K562 (cell line): ENCODE results near the gene MED15. TPM values are rescaled to one million over a fixed set of nuclear protein-coding genes. Genes with fewer than 3 reads are reported as not detected.

Source experiments
- BRF1 ChIP-seq: IDR thresholded peaks from 3 replicates; pipeline ENCODE4 v1.6.1; 2011; ENCODE audit warnings: borderline replicate concordance, mild to moderate bottlenecking; ENCODE audit not compliant: insufficient read length; ENCODE audit errors: extremely low read depth
- CBX5 ChIP-seq: IDR thresholded peaks from 2 replicates; pipeline ENCODE4 v1.6.1; 2014; ENCODE audit warnings: low read depth, borderline replicate concordance
- EHMT2 ChIP-seq: fragments of 450-650 bp; IDR thresholded peaks from 2 replicates; pipeline ENCODE4 v1.6.1; 2018; ENCODE audit warnings: antibody characterized with exemption
- GTF2E2 ChIP-seq: fragments of 200-800 bp; sonication (Bioruptor generic); IDR thresholded peaks from 2 replicates; pipeline ENCODE4 v1.6.1; 2016; ENCODE audit warnings: missing genetic modification characterization, missing compliant biosample characterization
- HNRNPH1 ChIP-seq: fragments of 200-400 bp; formaldehyde crosslinking; optimal IDR thresholded peaks from 2 replicates; pipeline ENCODE3; 2017; ENCODE audit warnings: low read depth, mild to moderate bottlenecking, low read length, moderate library complexity
- KAT8 ChIP-seq: fragments of 450-650 bp; IDR thresholded peaks from 2 replicates; pipeline ENCODE4 v1.6.1; 2016; ENCODE audit warnings: low read depth, mild to moderate bottlenecking
- MEF2A ChIP-seq: IDR thresholded peaks from 2 replicates; pipeline ENCODE4 v1.6.1; 2011; ENCODE audit warnings: low read depth, mild to moderate bottlenecking, low read length, moderate library complexity; ENCODE audit not compliant: control insufficient read depth
- MTA3 ChIP-seq: fragments of 450-650 bp; formaldehyde crosslinking; IDR thresholded peaks from 2 replicates; pipeline ENCODE4 v1.6.1; 2017; ENCODE audit warnings: mild to moderate bottlenecking, borderline replicate concordance
- NBN ChIP-seq: fragments of 450-650 bp; IDR thresholded peaks from 2 replicates; pipeline ENCODE4 v1.6.1; 2016; ENCODE audit warnings: low read depth, mild to moderate bottlenecking
- NCOA2 ChIP-seq, 2 experiments: fragments of 450-650 bp; IDR thresholded peaks; 2 replicates each; pipeline ENCODE4 v1.6.1; 2018; ENCODE audit warnings: mild to moderate bottlenecking in 2 of 2, moderate library complexity in 1 of 2; ENCODE audit not compliant: partially characterized antibody in 2 of 2
- NFXL1 ChIP-seq: fragments of 450-650 bp; formaldehyde crosslinking; IDR thresholded peaks from 2 replicates; pipeline ENCODE4 v1.4.0; 2021; ENCODE audit warnings: mild to moderate bottlenecking
- NFYB ChIP-seq: IDR thresholded peaks from 2 replicates; pipeline ENCODE4 v1.6.1; 2011; ENCODE audit warnings: mild to moderate bottlenecking, moderate library complexity; ENCODE audit not compliant: insufficient read length; ENCODE audit errors: extremely low read depth
- PTBP1 ChIP-seq: fragments of 200-400 bp; formaldehyde crosslinking; IDR thresholded peaks from 2 replicates; pipeline ENCODE4 v1.6.1; 2017; ENCODE audit warnings: low read depth, low read length
- RAD51 ChIP-seq: fragments of 450-650 bp; IDR thresholded peaks from 2 replicates; pipeline ENCODE4 v1.7.1; 2016; ENCODE audit warnings: low read depth, mild to moderate bottlenecking, borderline replicate concordance
- SETDB1 ChIP-seq: IDR thresholded peaks from one replicate; pipeline ENCODE4 v1.6.1; 2012; ENCODE audit warnings: low read length, control low read depth, inconsistent platforms
- SMAD1 ChIP-seq: fragments of 150-350 bp; IDR thresholded peaks from 2 replicates; pipeline ENCODE4 v1.6.1; 2014; ENCODE audit warnings: low read length, low read depth; ENCODE audit not compliant: partially characterized antibody
- SMAD2 ChIP-seq: fragments of 150-350 bp; IDR thresholded peaks from 2 replicates; pipeline ENCODE4 v1.6.1; 2014; ENCODE audit warnings: low read depth, mild to moderate bottlenecking, low read length
- SREBF1 ChIP-seq: fragments of 150-350 bp; IDR thresholded peaks from 2 replicates; pipeline ENCODE4 v1.6.1; 2014; ENCODE audit warnings: antibody characterized with exemption, low read depth, low read length, borderline replicate concordance
- TAL1 ChIP-seq: fragments of 450-650 bp; IDR thresholded peaks from 2 replicates; pipeline ENCODE4 v1.6.1; 2016; ENCODE audit warnings: mild to moderate bottlenecking
- TCF7 ChIP-seq: sonication (generic); IDR thresholded peaks from 2 replicates; pipeline ENCODE4 v1.6.1; 2016; ENCODE audit warnings: antibody characterized with exemption, borderline replicate concordance
- WHSC1 ChIP-seq: IDR thresholded peaks from one replicate; pipeline ENCODE4 v1.6.1; 2012; ENCODE audit warnings: low read length, control low read depth, inconsistent platforms
- ZNF23 ChIP-seq: fragments of 250-450 bp; sonication (Bioruptor Pico); IDR thresholded peaks from 2 replicates; pipeline ENCODE4 v1.4.0; 2020; ENCODE audit warnings: mild to moderate bottlenecking
- ZNF551 ChIP-seq: fragments of 250-450 bp; sonication (Bioruptor Pico); IDR thresholded peaks from 2 replicates; pipeline ENCODE4 v1.5.0; 2021; ENCODE audit warnings: mild to moderate bottlenecking, moderate library complexity
- ZNF57 ChIP-seq: fragments of 450-650 bp; formaldehyde crosslinking; IDR thresholded peaks from 2 replicates; pipeline ENCODE4 v1.4.0; 2020; ENCODE audit warnings: mild to moderate bottlenecking, moderate library complexity
- polyA plus RNA-seq, 8 experiments: library from polyadenylated mRNA; depleted of rRNA in 4 of 8; stranded (reverse) in 5 of 8; unstranded in 3 of 8; fragments of >200 nt; fragmentation: Nextera tagmentation in 2 of 8; fragmentation: Illumina TruSeq in 1 of 8; extraction: Ambion mirVana in 2 of 8; extraction: Trizol in 1 of 8; gene quantifications; 2 replicates each; pipeline versions ENCODE4 v1.2.1 to v1.2.3, GENCODE V29; 2011 to 2014; ENCODE audit warnings: inconsistent platforms in 1 of 8, missing spikeins in 1 of 8
- total RNA-seq, 7 experiments: library from RNA; depleted of rRNA in 6 of 7; stranded (reverse); fragments of >200 nt in 6 of 7; fragmentation: Illumina TruSeq in 2 of 7; extraction: Trizol in 2 of 7; gene quantifications; 2 replicates each; pipeline versions ENCODE4 v1.2.1 to v1.2.3, GENCODE V29; 2011 to 2021; ENCODE audit warnings: low replicate concordance in 1 of 7
- TF ChIP-seq, protein P1 (sequence below): sonication (generic); formaldehyde crosslinking; IDR thresholded peaks from 2 replicates; pipeline ENCODE4 v1.8.1; 2023; ENCODE audit warnings: missing genetic modification reagents, mild to moderate bottlenecking, borderline replicate concordance

MED15 gene
- total and polyA plus RNA-seq, 9 of the 15 experiments (the other 6 are each of a cell fraction or from before 2014, with no cell fraction given), result 4.0 to 271 (median 60.1) TPM

DNA sequence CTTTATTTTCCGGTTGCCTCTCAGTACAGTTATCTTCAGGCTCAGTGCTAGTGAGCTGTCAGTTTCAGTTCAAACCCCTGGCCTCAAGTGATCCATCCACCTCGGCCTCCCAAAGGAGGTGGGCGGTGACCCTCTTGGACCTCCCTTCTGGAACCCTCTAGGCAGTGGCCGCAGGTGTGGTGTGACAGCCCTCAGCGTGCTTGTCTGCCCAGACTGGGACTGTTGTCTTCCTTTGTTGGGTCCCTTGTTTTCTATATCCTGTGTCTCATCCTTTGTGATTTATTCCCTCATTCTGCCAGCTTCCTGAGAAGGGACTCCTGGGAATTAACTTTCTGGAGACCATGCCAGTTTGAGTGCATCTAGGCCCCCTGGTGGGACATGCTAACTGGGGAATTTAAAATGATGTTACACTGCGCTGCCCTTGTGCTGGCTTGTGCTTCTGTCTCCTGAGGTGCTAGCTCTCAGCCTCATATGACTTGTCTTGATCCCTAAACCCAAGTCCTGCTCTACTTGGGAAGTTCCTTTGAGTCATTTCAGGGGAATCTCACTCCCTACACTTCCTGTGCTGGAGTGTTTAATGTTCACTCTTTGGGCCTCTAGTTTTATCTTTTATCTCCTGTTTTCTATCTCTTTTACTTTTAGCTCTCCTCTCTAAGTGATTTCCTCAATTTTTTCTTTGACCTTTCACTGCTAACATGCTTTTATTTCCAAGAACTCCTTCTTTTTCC lies 19.4 kb downstream of the MED15 start (continued):
- TF ChIP-seq MEF2A (no peak), ZNF551 (no peak), SMAD2 (no peak), SREBF1 (no peak), KAT8 (no peak), WHSC1 (peak; percentile 98), HNRNPH1 (no peak), NFXL1 (CRISPR knock-in tag) (peak; percentile 22; the same call in 1 of the 2 replicates), NBN (no peak), NCOA2 (IDR thresholded peaks at IDR 0.05; ENCODE audit: partially characterized antibody in 2 of 2) (no peak), ZNF23 (CRISPR knock-in tag) (no peak), GTF2E2 (tag) (no peak), RAD51 (no peak), ZNF57 (CRISPR knock-in tag) (0 out of 2 replicates have a peak, but pooled peaks have one; percentile 49), TAL1 (no peak), NFYB (no peak), CBX5 (no peak), BRF1 (no peak), SETDB1 (peak; percentile 75), MTA3 (no peak), SMAD1 (no peak), PTBP1 (no peak), EHMT2 (no peak), TCF7 (no peak)
- TF ChIP-seq, protein P1, sequence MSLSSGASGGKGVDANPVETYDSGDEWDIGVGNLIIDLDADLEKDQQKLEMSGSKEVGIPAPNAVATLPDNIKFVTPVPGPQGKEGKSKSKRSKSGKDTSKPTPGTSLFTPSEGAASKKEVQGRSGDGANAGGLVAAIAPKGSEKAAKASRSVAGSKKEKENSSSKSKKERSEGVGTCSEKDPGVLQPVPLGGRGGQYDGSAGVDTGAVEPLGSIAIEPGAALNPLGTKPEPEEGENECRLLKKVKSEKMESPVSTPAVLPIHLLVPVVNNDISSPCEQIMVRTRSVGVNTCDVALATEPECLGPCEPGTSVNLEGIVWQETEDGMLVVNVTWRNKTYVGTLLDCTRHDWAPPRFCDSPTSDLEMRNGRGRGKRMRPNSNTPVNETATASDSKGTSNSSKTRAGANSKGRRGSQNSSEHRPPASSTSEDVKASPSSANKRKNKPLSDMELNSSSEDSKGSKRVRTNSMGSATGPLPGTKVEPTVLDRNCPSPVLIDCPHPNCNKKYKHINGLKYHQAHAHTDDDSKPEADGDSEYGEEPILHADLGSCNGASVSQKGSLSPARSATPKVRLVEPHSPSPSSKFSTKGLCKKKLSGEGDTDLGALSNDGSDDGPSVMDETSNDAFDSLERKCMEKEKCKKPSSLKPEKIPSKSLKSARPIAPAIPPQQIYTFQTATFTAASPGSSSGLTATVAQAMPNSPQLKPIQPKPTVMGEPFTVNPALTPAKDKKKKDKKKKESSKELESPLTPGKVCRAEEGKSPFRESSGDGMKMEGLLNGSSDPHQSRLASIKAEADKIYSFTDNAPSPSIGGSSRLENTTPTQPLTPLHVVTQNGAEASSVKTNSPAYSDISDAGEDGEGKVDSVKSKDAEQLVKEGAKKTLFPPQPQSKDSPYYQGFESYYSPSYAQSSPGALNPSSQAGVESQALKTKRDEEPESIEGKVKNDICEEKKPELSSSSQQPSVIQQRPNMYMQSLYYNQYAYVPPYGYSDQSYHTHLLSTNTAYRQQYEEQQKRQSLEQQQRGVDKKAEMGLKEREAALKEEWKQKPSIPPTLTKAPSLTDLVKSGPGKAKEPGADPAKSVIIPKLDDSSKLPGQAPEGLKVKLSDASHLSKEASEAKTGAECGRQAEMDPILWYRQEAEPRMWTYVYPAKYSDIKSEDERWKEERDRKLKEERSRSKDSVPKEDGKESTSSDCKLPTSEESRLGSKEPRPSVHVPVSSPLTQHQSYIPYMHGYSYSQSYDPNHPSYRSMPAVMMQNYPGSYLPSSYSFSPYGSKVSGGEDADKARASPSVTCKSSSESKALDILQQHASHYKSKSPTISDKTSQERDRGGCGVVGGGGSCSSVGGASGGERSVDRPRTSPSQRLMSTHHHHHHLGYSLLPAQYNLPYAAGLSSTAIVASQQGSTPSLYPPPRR (CRISPR knock-in tag), result no peak
